GM19240 (cell line): ENCODE measurements around the gene TMEM120B.

Experiments
- DNase-seq: peaks from one replicate; pipeline ENCODE4 v3.0.0; 2011; ENCODE audit warnings: low spot score; ENCODE audit not compliant: insufficient read length

The TMEM120B gene

DNA sequence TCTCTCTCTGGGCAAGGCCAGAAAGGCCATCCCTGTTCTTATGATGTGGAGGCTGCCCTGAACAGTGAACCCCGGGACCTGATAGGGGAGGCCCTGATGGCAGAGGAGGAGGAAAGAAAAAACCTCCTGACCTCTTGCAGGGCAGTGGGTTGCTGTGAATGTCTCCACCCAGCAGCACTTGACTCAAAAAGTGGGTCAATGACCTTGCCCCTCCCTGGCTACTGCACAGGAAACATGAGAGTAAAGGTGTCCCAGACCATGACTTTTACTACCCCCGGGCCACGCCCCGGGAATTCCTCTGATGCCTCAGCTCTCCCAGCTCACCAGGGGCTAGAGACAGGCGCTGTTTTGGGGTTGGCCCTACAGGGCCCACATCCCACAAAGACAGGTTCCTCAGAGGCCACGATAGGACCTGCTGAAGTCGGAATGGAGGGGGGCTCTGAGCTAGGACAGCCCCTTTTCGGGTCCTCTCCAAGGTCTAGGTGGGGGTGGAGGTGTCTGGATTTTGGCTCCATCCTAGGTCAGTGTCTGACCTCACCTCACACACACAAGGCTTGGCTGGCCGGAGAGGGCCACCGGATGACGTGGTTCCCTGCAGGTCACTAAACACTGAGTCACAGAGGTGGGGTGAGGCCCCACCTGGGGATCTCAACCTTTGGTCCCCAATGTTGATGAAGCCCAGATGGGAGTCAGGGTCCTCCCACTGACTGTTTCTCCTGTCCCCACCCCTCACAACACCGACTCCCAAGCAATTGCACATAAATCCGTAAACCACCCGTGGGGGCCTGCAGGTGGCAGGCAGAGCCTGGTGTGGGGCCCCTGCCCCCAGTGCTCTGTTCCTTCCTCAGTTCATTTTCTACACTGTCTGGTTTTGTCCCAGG, 79.4 kb downstream of the TMEM120B start:
- no peak for DNase-seq

DNA sequence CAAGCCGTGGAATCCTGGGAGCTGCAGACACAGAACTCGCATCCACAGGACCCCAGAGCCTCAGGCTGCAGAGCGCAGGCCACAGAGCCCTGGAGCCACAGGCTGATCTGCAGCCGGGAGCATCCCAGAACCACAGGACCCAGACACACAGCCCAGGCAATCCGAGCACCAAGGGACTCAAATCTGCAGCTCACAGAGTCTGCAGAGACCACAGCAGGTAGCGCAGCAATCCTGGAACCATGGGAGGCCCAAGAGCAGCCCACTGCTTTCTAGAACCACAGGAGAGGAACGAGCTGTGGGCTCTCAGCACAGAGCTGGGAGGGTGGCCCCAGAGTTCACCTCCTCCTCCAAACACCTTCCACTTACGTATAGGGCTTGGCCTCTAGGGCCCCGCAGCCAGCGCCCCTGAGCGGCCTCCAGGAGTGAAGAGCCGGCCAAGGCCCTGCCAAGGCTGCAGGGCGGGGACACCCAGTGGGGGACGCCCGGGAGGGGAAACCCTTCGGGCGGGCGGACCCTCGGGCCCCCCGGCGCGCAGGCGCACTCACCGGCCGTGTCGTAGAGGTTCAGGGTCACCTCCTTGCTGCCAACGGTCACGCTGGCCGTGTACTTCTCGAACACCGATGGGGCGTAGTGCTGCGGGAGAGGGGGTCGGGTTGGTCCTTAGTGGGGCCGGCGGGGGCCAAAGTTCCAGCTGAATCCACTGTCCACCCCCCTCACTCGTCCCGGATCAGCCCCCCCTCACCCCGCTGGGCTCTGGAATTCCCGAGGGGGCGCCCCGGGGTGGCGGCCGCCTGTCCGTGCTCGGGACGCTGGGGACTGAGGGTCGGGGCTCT, 80.3 kb downstream of the TMEM120B start:
- DNase-seq: no peak

DNA sequence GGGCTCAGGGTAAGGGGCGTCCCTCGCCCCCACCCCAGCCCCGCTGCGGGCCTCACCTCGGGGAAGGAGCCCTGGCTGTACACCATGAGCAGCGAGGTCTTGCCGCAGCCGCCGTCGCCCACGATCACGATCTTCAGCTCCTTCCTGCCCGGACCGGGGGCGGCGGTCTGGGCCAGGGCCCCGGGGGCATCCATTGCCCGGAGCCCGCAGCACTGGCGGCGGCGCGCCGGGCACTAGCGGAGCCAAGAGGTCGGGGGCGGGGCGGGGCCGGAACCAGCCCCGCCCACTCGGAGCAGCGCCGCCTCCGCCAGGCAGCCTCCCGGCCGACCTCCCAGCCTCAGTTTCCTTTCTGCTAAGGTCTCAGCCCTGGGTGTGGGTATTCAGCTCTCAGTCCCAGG, 80.9 kb downstream of the TMEM120B start, which contains the start of gene RHOF:
TSS of gene RHOF (minus strand) at position 249 of the 398 bp plus-strand sequence. CDS start at position 194, 55 bp downstream.
- DNase-seq: no peak

GRCh38 chr12:121793838-121794533, 81.4 kb downstream of the TMEM120B start:
- DNase-seq: no peak

DNA sequence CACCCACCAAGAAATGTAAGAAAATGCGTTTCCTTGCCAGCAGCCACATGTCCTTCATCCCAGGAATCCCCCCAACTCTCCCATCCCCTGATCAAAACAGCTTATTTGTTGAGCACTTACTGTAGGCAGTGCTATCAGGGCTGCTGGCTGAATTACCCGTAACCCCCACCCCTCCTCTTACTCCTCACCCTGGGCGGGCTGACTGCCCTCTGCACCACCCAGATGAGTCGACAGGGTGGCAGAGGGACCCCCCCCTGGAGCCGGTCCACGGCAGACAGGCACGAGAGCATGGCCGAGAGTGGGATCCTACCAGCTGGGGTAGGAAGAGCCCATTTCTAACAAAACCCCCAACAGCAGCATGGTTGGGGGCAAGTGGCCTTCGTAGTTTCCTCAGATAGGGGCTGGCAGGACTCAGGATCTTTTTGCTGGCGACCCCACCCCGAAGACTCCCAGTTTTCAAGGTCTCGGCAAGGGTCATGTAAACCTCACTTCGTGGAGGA, 82.0 kb downstream of the TMEM120B start:
- no peak for DNase-seq

GRCh38 chr12:121795034-121795968, 82.7 kb downstream of the TMEM120B start:
- DNase-seq: no peak

GRCh38 chr12:121796855-121797751, 84.6 kb downstream of the TMEM120B start:
- DNase-seq: no peak

- DNase-seq: no peak
Measured at GRCh38 chr12:121797937-121798786, 85.6 kb downstream of the TMEM120B start.

- no peak for DNase-seq
Measured at GRCh38 chr12:121798787-121799155, 86.2 kb downstream of the TMEM120B start.

DNA sequence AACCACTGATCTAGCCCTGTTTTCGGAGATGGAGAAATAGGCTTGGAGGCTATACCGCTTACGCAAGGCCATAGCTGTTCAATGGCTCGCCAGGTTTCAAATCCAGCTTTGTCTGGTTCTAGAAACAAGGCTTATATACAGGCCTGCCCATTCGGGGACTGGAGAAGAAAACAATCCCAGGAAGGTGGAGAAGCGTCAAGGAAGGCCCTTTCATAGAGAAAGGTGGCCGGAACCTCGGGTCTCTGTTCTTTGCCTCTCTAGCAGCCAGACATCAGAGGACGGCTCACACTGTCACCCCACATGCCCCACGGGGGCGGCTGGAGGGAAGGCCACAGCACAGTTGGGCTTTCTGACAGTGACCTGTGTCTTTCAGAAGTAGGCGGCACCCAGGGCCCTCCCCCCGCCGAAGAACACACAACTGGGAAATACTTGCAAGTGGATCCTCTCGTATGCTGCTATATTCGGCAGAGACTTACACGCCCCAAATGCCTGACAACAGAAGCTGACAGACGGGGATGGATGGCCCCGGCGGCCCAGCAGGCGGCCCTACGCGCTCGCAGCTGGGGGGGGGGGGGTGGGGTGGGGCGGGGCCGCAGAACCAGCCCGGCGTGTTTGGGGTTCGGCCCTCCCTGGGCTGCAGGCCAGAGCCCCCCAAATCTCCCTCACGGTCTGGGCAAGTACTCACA, 86.7 kb downstream of the TMEM120B start:
- DNase-seq: no peak

DNA sequence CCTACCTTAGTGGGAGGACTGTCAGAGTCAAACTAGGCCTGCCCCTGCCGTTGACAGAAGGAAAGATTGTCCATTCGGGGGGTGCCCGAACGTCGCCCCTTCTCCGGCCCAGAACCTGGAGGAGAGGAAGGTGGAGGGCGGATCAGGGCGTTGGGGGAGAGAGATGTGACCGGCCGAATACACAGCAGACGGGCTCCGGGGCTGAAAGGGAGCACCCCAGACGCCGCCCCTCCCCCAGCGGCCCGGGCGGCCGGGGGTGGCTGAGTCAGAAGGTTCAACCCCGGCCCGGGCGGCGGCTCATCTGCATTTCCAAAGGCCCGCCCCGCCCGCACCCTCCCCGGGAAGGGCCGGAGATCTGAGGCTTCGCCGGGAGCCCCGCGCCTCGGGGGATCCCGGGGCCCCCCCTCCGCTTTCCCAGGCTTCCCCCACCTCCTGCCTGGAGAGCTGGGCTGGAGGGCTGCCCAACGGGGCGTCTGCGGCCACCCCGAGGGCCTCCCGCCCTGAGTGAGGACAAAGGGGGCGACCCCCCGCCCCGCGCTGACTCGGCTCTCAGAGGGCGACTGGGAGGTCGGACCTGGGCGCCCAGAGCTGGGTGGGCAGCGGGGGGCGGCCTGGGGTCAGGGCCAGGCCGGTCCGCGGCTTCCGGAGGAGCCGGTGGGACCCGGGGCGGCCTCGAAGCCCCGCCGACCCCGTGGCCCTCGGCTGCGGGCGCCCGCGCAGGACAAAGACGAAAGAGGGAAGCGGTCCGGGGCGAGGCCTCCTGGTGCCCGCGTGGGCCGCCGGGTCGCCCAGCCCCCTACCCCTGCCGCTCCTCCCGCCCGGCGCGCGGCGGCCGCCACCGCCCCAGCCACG, 87.5 kb downstream of the TMEM120B start:
- no peak for DNase-seq

GRCh38 chr12:121800694-121801594, 88.4 kb downstream of the TMEM120B start:
- no peak for DNase-seq

DNA sequence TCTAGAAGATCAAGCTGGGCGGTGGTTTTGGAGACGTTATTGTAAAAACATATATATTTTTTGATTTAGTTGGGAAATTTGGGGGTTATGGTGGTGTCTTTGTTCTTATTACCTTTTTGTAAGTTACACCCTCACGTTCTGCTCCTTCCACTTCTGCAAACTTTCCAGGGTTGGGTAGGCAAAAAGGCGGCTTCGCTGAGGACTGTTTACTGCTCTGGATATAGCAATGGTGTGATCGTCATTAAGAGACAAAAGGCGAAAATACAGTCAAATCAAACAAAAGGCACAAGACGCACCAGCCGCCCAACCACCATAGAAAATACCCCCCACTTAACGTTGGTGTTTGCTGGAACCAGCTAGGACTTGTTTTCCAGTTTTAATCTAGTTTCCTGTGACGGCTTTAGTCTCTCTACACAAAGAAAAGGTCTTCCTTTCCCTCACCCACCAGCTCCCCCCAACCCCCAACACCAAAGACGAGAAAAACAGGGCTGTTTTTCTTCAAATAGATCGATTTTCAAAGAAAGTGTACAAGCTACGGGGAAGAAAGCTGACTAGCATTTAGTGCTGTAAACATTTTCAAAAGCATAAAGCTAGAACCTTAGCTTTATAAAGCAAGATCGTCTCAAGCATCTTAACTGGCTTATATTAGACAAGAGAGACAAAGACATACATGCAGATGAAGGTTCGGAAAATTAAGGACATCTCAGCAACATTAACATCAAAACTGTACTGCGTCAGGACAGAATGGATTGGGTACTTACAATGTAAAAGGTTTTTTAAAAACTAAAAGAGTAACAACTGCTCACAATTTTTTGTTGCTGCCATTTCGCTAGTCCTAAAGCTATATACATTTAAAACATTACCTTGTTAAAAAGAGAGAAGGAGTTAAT, 89.3 kb downstream of the TMEM120B start:
- DNase-seq: no peak

DNA sequence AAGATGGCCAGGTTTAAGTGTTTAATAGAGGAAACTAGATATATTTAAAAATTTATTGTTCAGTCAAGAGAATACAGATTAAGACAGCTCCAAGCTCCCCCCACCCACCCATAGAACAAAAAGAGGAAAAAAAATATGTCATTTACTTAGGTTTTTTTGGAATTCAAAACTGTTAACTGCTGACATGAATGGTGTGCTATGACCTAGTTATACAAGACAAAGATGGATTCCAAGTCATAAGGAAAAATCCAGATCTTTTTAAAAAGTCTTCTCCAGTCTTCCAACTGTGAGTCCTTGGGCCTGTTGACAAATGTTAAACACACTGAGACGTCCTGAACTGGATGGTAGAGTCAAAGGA, 89.9 kb downstream of the TMEM120B start:
- no peak for DNase-seq
